Activated effector memory CD4-positive, alpha-beta T cell treated with anti-CD3 and anti-CD28 coated beads, Interleukin-2, amount 50 U/mL, for 16 hours (primary cell): ENCODE measurements around the gene CCDC85C.
"Not testable (repeated sequence)": the region's sequence is repeated elsewhere in the genome, so short reads cannot be mapped to it uniquely, and the experiment has no call there.

Experiments used
- DNase-seq: peaks from one replicate; pipeline ENCODE4 v3.0.0-alpha.2; 2020

CCDC85C gene

GRCh38 chr14:99603471-99604277, at the start of gene CCDC85C:
TSS of gene CCDC85C (minus strand) at chr14:99604207. CDS start at chr14:99603959, 248 bp downstream.
- DNase-seq, result peak; percentile 83

DNA sequence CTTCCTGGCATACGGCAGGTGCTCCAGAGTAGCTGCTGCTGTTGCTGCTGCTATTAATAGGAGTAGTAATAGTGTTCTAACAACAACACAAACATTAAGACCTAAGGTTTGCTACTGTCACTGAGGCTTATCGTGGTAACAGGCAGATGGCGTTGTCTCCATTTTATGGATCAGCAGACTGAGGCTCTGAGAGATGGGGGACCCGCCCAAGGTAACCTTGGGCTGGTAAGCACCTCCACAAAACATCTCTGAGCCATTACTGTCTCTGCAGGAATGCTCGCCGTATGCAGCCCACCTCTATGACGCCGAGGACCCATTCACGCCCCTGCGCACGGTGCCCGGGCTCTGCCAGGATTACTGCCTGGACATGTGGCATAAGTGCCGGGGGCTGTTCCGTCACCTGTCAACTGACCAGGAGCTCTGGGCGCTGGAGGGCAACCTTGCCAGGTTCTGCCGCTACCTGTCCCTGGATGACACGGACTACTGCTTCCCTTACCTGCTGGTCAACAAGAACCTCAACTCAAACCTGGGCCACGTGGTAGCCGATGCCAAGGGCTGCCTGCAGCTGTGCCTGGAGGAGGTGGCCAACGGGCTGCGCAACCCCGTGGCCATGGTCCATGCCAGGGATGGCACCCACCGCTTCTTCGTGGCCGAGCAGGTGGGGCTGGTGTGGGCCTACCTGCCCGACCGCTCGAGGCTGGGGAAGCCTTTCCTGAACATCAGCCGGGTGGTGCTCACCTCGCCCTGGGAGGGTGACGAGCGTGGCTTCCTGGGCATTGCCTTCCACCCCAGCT, 48.1 kb upstream of the CCDC85C start:
- no peak for DNase-seq

GRCh38 chr14:99650189-99650588, 46.2 kb upstream of the CCDC85C start:
- no peak for DNase-seq

- DNase-seq, result no peak
These were observed 45.6 kb upstream of the CCDC85C start for GRCh38 chr14:99649643-99650042.

- no peak for DNase-seq
These were observed 45.2 kb upstream of the CCDC85C start for GRCh38 chr14:99649219-99649618.

DNA sequence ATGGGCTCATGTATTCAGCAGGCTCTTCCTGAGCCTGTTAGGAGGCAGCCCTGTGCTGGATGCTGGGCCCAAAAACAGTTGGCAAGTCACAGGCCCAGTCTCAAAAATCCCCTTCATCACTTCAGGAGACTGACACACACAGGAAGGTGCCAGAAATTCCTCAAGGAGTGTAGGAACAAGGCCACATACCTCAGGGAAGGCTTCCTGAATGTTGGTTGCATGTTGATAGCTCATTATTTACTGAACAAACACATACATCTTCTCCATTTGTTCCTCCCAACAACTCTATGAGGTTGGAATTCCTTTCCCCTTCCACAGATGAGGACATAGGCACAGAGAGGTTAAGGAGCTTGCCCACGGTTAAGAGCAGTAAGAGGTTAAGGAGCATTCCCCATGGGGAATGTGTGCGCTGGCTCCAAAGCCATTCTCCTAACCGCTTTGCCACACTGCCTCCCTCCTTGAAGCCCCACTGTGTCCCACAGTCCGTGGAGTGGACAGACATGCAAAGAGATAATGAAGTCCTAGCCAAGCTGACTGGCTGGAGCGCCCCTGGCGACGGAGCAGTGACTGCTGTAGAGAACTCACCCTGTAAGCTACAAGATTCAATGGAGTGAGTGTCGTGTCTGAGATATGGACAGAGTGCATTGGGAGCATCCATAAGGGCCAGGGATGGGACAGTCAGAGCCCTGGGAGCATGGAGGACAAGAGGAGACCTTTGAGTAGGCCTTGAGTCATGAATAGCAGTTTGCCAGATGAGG, 44.2 kb upstream of the CCDC85C start:
- DNase-seq, result no peak

DNA sequence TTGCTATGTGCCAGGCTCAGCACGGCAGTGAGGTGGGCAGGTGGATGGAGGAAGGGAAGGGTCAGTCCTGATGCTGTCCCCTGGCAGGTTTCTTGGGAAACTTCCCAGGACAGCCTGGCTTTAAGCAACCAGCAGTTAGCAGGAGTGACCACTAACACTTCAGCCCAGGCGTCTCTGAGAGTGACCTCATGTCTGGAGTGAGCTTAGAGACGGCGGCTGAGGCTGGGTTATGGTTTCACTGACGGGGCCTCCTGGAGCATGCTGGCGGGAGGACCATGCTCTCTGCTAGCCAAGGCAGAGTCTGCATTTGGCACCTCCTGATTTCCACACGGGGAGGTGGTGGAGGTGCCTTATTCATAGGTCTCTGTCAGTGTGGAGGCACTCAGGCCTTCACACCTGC, 43.4 kb upstream of the CCDC85C start:
- no peak for DNase-seq

DNA sequence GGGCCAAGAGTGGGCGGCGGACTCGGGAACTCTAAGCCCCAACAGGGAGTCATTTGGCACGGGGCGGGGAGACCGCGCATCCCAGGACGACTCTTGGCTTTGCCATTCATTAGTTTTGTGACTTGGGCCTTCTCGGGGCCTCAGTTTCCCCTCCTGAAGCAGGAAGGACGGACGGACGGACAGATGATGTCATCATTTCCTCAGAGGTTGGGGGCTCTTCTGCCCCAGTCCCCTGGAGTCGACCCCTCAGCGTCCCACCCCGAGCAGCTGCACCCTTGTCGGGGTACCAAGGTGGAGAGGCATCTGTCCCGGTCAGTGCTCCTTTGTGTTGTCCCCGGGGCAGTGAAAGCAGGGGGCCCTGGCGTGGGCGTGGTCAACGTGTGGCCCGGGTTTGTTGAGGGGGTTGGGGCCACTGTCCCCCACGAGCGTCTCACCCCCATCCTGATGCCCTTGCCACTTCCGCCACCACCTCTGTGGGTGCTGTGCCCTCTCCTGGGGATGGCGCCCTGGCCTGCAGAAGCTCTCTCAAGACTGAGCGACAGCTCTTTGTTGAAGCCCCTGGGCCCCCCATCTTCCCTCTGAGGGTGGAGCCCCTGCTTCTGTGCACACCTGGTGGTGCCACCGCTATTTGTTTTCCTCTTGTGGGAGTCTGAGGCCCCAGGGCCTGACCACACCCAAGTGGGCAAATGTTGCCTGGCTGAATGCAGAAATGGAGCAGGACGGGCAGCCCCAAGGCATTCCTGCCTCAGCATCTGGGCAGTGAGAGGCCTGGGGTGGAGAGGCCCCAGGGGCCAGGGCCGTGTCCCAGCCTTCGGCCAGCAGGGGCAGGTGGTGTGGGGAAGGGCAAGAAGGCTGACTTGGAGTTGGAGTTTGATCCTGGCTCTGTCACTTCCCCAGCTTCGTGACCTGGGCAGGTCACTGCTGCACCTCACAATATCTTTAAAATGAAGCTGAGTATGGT, 41.8 kb upstream of the CCDC85C start:
- no peak for DNase-seq

GRCh38 chr14:99644723-99645544, 40.9 kb upstream of the CCDC85C start, which contains the start of gene HHIPL1:
TSS of gene HHIPL1 (plus strand) at chr14:99645129. CDS start at chr14:99645208, 79 bp downstream.
- no peak for DNase-seq

DNA sequence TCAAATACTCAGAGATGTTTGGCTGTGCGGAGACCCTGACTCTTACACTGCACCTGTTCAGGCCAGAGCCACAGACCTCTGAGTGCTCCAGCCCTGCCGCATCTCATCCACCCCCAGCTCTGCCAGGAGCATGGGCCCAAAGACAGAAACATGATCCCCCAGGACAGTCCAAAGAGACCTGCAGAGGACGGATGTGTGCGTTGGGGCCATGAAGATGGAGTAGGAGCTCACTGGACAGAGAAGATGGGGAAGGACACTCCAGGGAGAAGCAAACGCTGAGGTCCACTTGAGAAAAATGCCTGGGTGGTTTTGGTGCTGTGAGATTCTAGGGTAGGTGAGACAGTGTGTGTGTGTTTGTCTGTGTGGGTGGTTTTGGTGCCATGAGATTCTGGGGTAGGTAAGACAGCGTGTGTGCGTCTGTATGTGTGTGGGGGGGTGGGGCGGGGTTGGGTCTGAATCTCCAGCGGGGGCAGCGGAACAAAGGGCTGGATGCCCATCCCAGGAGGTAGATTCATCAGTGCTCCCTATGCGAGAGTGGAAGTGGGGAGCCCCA, 40.1 kb upstream of the CCDC85C start:
- no peak for DNase-seq

GRCh38 chr14:99643343-99643742, 39.3 kb upstream of the CCDC85C start:
- DNase-seq, result no peak

DNA sequence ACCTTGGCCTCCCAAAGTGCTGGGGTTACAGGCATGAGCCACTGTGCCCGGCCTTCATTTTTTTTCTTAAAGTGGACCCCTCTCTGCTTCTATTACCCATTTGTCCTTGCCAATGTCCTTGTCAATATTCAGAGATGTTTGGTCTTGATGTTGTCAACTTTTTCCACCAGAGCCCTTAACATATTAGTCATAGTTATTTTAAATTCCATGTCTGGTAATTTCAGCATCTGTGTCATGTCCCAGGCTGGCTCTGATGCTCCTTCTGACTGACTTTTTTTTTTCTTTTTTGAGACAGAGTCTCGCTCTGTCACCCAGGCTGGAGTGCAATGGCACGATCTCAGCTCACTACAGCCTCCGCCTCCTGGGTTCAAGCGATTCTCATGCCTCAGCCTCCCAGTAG, 38.8 kb upstream of the CCDC85C start:
- DNase-seq, result not testable (repeated sequence)

GRCh38 chr14:99637624-99638023, 33.6 kb upstream of the CCDC85C start:
- DNase-seq, result no peak

DNA sequence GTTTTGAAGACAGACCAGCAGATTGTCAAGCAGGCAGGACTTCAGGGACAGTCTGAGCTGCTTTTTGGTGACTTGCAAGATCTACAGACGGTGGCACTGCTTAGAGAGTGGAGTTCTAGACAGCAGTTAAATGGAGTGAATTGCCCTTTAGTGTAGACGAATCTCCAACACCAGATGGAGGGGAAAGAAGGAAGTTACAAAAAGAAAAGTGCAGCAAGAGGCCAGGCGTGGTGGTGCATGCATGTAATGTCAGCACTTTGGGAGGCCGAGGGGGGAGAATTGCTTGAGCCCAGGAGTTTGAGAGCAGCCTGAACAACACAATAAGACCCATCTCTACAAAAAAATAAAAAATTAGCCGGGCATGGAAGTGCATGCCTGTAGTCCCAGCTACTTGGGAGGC, 32.5 kb upstream of the CCDC85C start:
- no peak for DNase-seq

- no peak for DNase-seq
These were observed 31.1 kb upstream of the CCDC85C start for GRCh38 chr14:99635116-99635515.

DNA sequence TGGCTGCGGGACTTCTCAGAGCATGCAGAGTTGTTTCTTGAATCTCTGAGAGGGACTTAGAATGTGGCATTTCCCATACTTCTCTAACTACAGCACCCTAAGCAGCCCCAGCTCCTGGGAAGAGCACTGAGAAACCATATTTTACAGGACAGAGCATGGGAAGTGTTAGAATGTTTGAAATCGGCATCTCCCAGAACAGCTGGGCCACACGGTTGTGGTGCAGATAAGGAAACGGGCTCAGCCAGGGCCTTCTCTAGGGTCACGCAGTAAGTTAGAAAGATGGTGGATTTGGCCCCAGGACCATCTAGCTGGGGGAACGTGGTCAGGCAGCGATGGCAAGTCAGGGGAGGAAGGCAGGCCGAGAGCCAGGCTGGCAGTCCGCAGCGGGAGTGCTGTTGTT, 30.4 kb upstream of the CCDC85C start:
- no peak for DNase-seq

GRCh38 chr14:99633918-99634317, 29.9 kb upstream of the CCDC85C start:
- DNase-seq, result no peak

- DNase-seq, result no peak
These were observed 29.1 kb upstream of the CCDC85C start for GRCh38 chr14:99633141-99633540.

DNA sequence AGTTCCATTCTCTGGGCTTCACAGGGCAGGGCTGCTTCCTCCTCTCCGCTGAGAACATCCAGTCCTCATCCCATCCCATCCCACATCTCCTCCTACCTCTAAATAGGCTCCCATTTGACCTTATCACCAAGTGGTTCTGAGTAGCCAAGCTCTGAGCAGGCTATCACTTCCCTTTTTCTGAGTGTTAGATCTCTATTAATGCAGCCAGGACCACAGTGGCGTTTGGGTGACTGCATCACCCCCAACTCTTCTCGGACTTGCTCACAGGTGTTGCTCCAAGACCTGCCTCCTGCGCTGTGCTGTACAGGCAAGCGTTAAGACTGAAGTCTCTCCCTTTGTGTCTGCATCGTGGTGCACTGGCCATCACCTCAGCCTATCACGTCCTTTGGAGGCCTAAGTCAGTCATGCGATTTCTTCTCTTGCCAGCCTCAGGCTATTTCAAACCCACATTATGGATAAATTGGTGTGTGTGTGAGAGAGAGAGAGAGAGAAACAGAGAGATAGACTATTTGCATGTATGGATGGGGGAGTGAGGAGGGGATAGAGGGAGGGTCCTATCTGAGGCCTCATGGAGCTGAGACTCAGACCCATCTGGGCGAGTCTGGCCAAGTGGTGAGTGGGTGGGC, 28.5 kb upstream of the CCDC85C start:
- DNase-seq, result no peak

- no peak for DNase-seq
These were observed 26.2 kb upstream of the CCDC85C start for GRCh38 chr14:99630202-99630601.
